DND-41 (cell line): Measurements from ENCODE around the gene FAM53B.
A peak's percentile ranks its signal among the peaks of the same experiment; 100 is the strongest.

Source experiments
- ATAC-seq: fragments of 200-7000 bp; cut with Tn5 transposase; 3 replicates; pipeline ENCODE4 v1.9.1; 2021; ENCODE audit warnings: low read depth; ENCODE audit not compliant: insufficient read depth
- DNase-seq: peaks from one replicate; pipeline ENCODE4 v3.0.0-alpha.2; 2020
- H2AFZ ChIP-seq: 2 replicates; pipeline ENCODE4 v1.6.0; 2012; ENCODE audit warnings: low read depth, low read length
- H3K27ac ChIP-seq: 2 replicates; pipeline ENCODE4 v1.5.1; 2012; ENCODE audit warnings: low read length, inconsistent platforms
- H3K27me3 ChIP-seq: fragments of 200-600 bp; sonication (generic); 2 replicates; pipeline ENCODE4 v1.6.0; 2012; ENCODE audit warnings: low read length, mild to moderate bottlenecking, inconsistent platforms; ENCODE audit not compliant: insufficient read depth, poor library complexity
- H3K36me3 ChIP-seq: 2 replicates; pipeline ENCODE4 v1.5.1; 2012; ENCODE audit warnings: low read length, inconsistent platforms; ENCODE audit not compliant: insufficient read depth
- H3K4me1 ChIP-seq: 2 replicates; pipeline ENCODE4 v1.5.1; 2012; ENCODE audit warnings: mild to moderate bottlenecking, low read length; ENCODE audit not compliant: insufficient read depth
- H3K4me2 ChIP-seq: 2 replicates; pipeline ENCODE4 v1.6.0; 2012; ENCODE audit warnings: mild to moderate bottlenecking, moderate library complexity, low read length, inconsistent platforms; ENCODE audit not compliant: insufficient read depth
- H3K4me3 ChIP-seq, 2 experiments: fragments of 200-600 bp in 1 of 2; shearing (Covaris generic) in 1 of 2; 2 replicates each; pipeline ENCODE4 v1.5.1; 2012 to 2016; ENCODE audit warnings: inconsistent platforms in 2 of 2, low read length in 2 of 2, mild to moderate bottlenecking in 2 of 2, low read depth in 1 of 2, moderate library complexity in 1 of 2
- H3K79me2 ChIP-seq: 2 replicates; pipeline ENCODE4 v1.6.0; 2012; ENCODE audit warnings: low read length, inconsistent platforms; ENCODE audit not compliant: insufficient read depth
- H3K9ac ChIP-seq: 2 replicates; pipeline ENCODE4 v1.6.0; 2012; ENCODE audit warnings: low read depth, mild to moderate bottlenecking, inconsistent platforms, low read length, moderate library complexity
- H3K9me3 ChIP-seq: 2 replicates; pipeline ENCODE4 v1.5.1; 2012; ENCODE audit warnings: low read length, moderate library complexity, mild to moderate bottlenecking, inconsistent platforms; ENCODE audit not compliant: insufficient read depth, severe bottlenecking
- H4K20me1 ChIP-seq: 2 replicates; pipeline ENCODE4 v1.6.0; 2012; ENCODE audit warnings: low read length; ENCODE audit not compliant: insufficient read depth
- CTCF ChIP-seq: IDR thresholded peaks from 2 replicates; pipeline ENCODE4 v1.5.1; 2012; ENCODE audit warnings: borderline replicate concordance, low read length, moderate library complexity, mild to moderate bottlenecking; ENCODE audit not compliant: poor library complexity, severe bottlenecking; ENCODE audit errors: extremely low read depth
- EZH2 ChIP-seq: IDR thresholded peaks from 3 replicates; pipeline ENCODE4 v1.6.1; 2012; ENCODE audit warnings: borderline replicate concordance, low read depth, mild to moderate bottlenecking, moderate library complexity, low read length, inconsistent platforms; ENCODE audit not compliant: severe bottlenecking

Gene FAM53B

GRCh38 chr10:124652200-124652599 is 92.0 kb downstream of the FAM53B start:
- ATAC-seq: no peak
- peak overlapping the region; percentile 99 for H3K27ac ChIP-seq
- H4K20me1 ChIP-seq: no peaks in the 10 kb centered on the region; the same call in 1 of the 2 replicates
- no peaks in the 10 kb centered on the region for H3K27me3 ChIP-seq
- peaks cover 62% of the 10 kb centered on the region for H3K36me3 ChIP-seq
- TF ChIP-seq EZH2 (no peak), CTCF (no peak)
- DNase-seq: no peak
- H3K9ac ChIP-seq: peak overlapping the region; percentile 72
- H3K4me2 ChIP-seq: no peak overlapping the region
- H2AFZ ChIP-seq: no peak overlapping the region
- H3K79me2 ChIP-seq: peaks cover 92% of the 10 kb centered on the region
- peaks cover 97% of the 10 kb centered on the region for H3K4me1 ChIP-seq
- H3K4me3 ChIP-seq: no peak overlapping the region
- H3K9me3 ChIP-seq: no peaks in the 10 kb centered on the region

GRCh38 chr10:124651402-124651891 is 92.7 kb downstream of the FAM53B start:
- H3K27ac ChIP-seq: peak overlapping the region; percentile 99
- H3K9ac ChIP-seq: peak overlapping the region; percentile 72
- TF ChIP-seq CTCF (peak; percentile 27), EZH2 (no peak)

GRCh38 chr10:124650820-124651401 is 93.3 kb downstream of the FAM53B start:
- DNase-seq: peak; percentile 83
- peak overlapping the region; percentile 99 for H3K27ac ChIP-seq
- H4K20me1 ChIP-seq: no peaks in the 10 kb centered on the region; the same call in 1 of the 2 replicates
- H3K79me2 ChIP-seq: peaks cover 95% of the 10 kb centered on the region
- H3K27me3 ChIP-seq: no peaks in the 10 kb centered on the region
- no peak overlapping the region for H3K4me3 ChIP-seq
- peaks cover 66% of the 10 kb centered on the region for H3K36me3 ChIP-seq
- peaks cover 100% of the 10 kb centered on the region for H3K4me1 ChIP-seq
- peak; percentile 34 for ATAC-seq
- peak overlapping the region; percentile 41 for H3K4me2 ChIP-seq
- TF ChIP-seq EZH2: no peak
- no peak for TF ChIP-seq CTCF
- no peak overlapping the region for H2AFZ ChIP-seq
- peak overlapping the region; percentile 72 for H3K9ac ChIP-seq
- no peaks in the 10 kb centered on the region for H3K9me3 ChIP-seq

More at GRCh38 chr10:124651402-124651891, 92.7 kb downstream of the FAM53B start:
- Histone ChIP-seq H3K4me1 (peaks cover 100% of the 10 kb centered on the region), H3K36me3 (peaks cover 66% of the 10 kb centered on the region), H3K4me3 (no peak overlapping the region; a peak in 1 of 4 replicates), H2AFZ (no peak overlapping the region), H3K4me2 (peak overlapping the region; percentile 41), H3K9me3 (no peaks in the 10 kb centered on the region), H4K20me1 (no peaks in the 10 kb centered on the region; the same call in 1 of the 2 replicates), H3K79me2 (peaks cover 95% of the 10 kb centered on the region), H3K27me3 (no peaks in the 10 kb centered on the region)
- DNase-seq (peak; percentile 37), ATAC-seq (no peak)
